ENCODE measurements around the gene DCUN1D3.
"Not testable (repeated sequence)": the region's sequence is repeated elsewhere in the genome, so short reads cannot be mapped to it uniquely, and the experiment has no call there.

DCUN1D3 gene

GRCh38 chr16:20812510-20812909 lies 87.6 kb downstream of the DCUN1D3 start:
- H3K4me1 ChIP-seq (ENCODE audit: control insufficient read depth in 2 of 2, insufficient read depth in 2 of 2, low read length in 2 of 2), result no peaks in the 10 kb centered on the region
- no peak overlapping the region for H3K27ac ChIP-seq (ENCODE audit: low read depth in 2 of 2, low read length in 2 of 2)

GRCh38 chr16:20811889-20812439 lies 88.2 kb downstream of the DCUN1D3 start:
- no peaks in the 10 kb centered on the region for H3K9me3 ChIP-seq (ENCODE audit: control insufficient read depth in 2 of 2, low read length in 2 of 2)
- no peak overlapping the region for H3K9ac ChIP-seq (ENCODE audit: low read depth in 1 of 2, low read length in 2 of 2)
- no peaks in the 10 kb centered on the region for H3K27me3 ChIP-seq (ENCODE audit: control insufficient read depth in 2 of 2, insufficient read depth in 2 of 2, low read length in 2 of 2)
- peak overlapping the region in 1 of 2 donors; percentile 22 for H3K4me3 ChIP-seq (ENCODE audit: low read length in 2 of 2)
- peaks cover 4% of the 10 kb centered on the region in 2 donors for H3K4me1 ChIP-seq (ENCODE audit: control insufficient read depth in 2 of 2, insufficient read depth in 2 of 2, low read length in 2 of 2)
- no peak overlapping the region for H3K27ac ChIP-seq (ENCODE audit: low read depth in 2 of 2, low read length in 2 of 2)
- no peaks in the 10 kb centered on the region for H3K36me3 ChIP-seq (ENCODE audit: control insufficient read depth in 2 of 2, insufficient read depth in 2 of 2, low read length in 2 of 2)

More at GRCh38 chr16:20812510-20812909, 87.6 kb downstream of the DCUN1D3 start:
- H3K9me3 ChIP-seq (ENCODE audit: control insufficient read depth in 2 of 2, low read length in 2 of 2), result no peaks in the 10 kb centered on the region
- H3K4me3 ChIP-seq (ENCODE audit: low read length in 2 of 2), result peak overlapping the region in 1 of 2 donors; percentile 22
- H3K36me3 ChIP-seq (ENCODE audit: control insufficient read depth in 2 of 2, insufficient read depth in 2 of 2, low read length in 2 of 2), result no peaks in the 10 kb centered on the region
- H3K27me3 ChIP-seq (ENCODE audit: control insufficient read depth in 2 of 2, insufficient read depth in 2 of 2, low read length in 2 of 2), result no peaks in the 10 kb centered on the region
- H3K9ac ChIP-seq (ENCODE audit: low read depth in 1 of 2, low read length in 2 of 2), result no peak overlapping the region

- Histone ChIP-seq H3K4me3 (ENCODE audit: low read length in 2 of 2) (no peak overlapping the region), H3K27me3 (ENCODE audit: control insufficient read depth in 2 of 2, insufficient read depth in 2 of 2, low read length in 2 of 2) (no peaks in the 10 kb centered on the region), H3K27ac (ENCODE audit: low read depth in 2 of 2, low read length in 2 of 2) (no peak overlapping the region), H3K9ac (ENCODE audit: low read depth in 1 of 2, low read length in 2 of 2) (no peak overlapping the region), H3K4me1 (ENCODE audit: control insufficient read depth in 2 of 2, insufficient read depth in 2 of 2, low read length in 2 of 2) (peaks cover 5 to 9% of the 10 kb centered on the region in 2 donors), H3K36me3 (ENCODE audit: control insufficient read depth in 2 of 2, insufficient read depth in 2 of 2, low read length in 2 of 2) (no peaks in the 10 kb centered on the region), H3K9me3 (ENCODE audit: control insufficient read depth in 2 of 2, low read length in 2 of 2) (no peaks in the 10 kb centered on the region)
Observed at GRCh38 chr16:20807862-20808261, 92.3 kb downstream of the DCUN1D3 start.

GRCh38 chr16:20806168-20807050 lies 93.7 kb downstream of the DCUN1D3 start, which contains the start of the genes ERI2 and REXO5:
Gene ERI2, minus strand, starts transcription at chr16:20806472. Its CDS starts 42 bp downstream, at chr16:20806430.
Gene REXO5, plus strand, starts transcription at chr16:20806527. Its CDS starts 427 bp downstream, at chr16:20806954.
- H3K36me3 ChIP-seq (ENCODE audit: control insufficient read depth in 2 of 2, insufficient read depth in 2 of 2, low read length in 2 of 2), result peaks cover 0 to under 1% of the 10 kb centered on the region in 2 donors
- H3K27ac ChIP-seq (ENCODE audit: low read depth in 2 of 2, low read length in 2 of 2), result peak within 1 kb of the TSS; percentile 92 to 96
- no peaks in the 10 kb centered on the region for H3K27me3 ChIP-seq (ENCODE audit: control insufficient read depth in 2 of 2, insufficient read depth in 2 of 2, low read length in 2 of 2)
- H3K9ac ChIP-seq (ENCODE audit: low read depth in 1 of 2, low read length in 2 of 2), result peak within 1 kb of the TSS; percentile 90 to 97
- H3K4me3 ChIP-seq (ENCODE audit: low read length in 2 of 2), result peak within 1 kb of the TSS; percentile 92 to 95
- H3K9me3 ChIP-seq (ENCODE audit: control insufficient read depth in 2 of 2, low read length in 2 of 2), result no peaks in the 10 kb centered on the region
- H3K4me1 ChIP-seq (ENCODE audit: control insufficient read depth in 2 of 2, insufficient read depth in 2 of 2, low read length in 2 of 2), result peaks cover 5 to 9% of the 10 kb centered on the region in 2 donors

GRCh38 chr16:20805684-20806167 lies 94.4 kb downstream of the DCUN1D3 start:
- peak overlapping the region; percentile 92 to 95 for H3K4me3 ChIP-seq (ENCODE audit: low read length in 2 of 2)
- not testable (repeated sequence) for H3K27me3 ChIP-seq (ENCODE audit: control insufficient read depth in 2 of 2, insufficient read depth in 2 of 2, low read length in 2 of 2); H3K4me1 ChIP-seq (ENCODE audit: control insufficient read depth in 2 of 2, insufficient read depth in 2 of 2, low read length in 2 of 2); H3K9me3 ChIP-seq (ENCODE audit: control insufficient read depth in 2 of 2, low read length in 2 of 2); H3K36me3 ChIP-seq (ENCODE audit: control insufficient read depth in 2 of 2, insufficient read depth in 2 of 2, low read length in 2 of 2)
- H3K27ac ChIP-seq (ENCODE audit: low read depth in 2 of 2, low read length in 2 of 2), result peak overlapping the region; percentile 92 to 96
- H3K9ac ChIP-seq (ENCODE audit: low read depth in 1 of 2, low read length in 2 of 2), result peak overlapping the region; percentile 90 to 97

All from mucosa of rectum (tissue), 2 donors.